GM21717 (cell line): ENCODE results near the gene PTPA.
"Not testable (repeated sequence)": the region's sequence is repeated elsewhere in the genome, so short reads cannot be mapped to it uniquely, and the experiment has no call there.

ENCODE experiments used
- ATAC-seq: cut with Tn5 transposase; IDR thresholded peaks from one replicate; pipeline ENCODE4 v1.9.1; 2021; ENCODE audit warnings: mild to moderate bottlenecking, moderate library complexity; ENCODE audit not compliant: unreplicated experiment

Gene PTPA

GRCh38 chr9:129151469-129151868 lies 40.3 kb downstream of the PTPA start:
- ATAC-seq, result no peak

DNA sequence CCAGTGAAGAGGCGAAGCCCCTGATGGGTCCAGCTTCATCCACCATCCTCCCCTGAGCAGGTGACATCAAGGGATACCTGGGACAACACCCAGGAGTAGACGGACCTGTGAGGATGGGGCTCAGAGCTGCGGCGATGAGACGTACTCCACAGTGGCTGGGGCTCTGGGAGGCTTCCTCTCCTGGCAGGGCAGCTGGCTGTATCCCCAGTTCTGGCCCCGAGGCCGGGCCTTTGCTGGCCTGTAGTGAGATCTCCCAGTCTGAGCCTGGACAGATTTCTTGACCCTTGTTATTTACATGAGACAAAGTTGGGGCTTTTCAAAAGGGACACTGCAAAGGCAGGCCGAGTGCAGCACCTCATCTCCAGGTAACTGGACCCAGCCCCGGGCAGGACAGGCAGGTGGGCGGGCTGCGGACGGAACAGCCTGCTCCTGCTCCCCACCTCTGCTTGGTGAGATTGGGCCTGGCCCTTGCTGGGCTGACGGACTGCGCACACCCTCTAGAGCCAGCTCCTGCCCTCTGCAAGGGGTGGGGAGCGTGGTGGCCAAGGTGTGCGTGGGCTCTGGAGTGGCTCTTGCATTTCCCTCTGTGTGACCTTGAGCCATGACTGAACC lies 43.8 kb downstream of the PTPA start:
- ATAC-seq, result no peak

GRCh38 chr9:129156163-129156562 lies 44.9 kb downstream of the PTPA start:
- ATAC-seq, result no peak

GRCh38 chr9:129160712-129161533 lies 49.7 kb downstream of the PTPA start:
- no peak for ATAC-seq

DNA sequence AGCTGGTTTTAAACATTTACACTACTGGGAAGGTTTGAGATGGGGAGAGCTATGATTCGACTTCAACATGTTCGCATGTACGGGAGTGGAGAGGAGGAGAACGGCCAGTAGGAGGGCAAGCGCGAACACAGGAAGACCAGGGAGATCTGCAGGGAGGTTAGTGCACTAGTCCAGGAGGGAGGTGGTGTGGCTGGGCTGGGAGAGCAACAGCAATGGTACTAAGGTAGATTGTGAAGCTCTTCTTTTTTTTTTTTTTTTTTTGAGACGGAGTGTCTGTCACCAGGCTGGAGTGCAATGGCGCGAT lies 50.3 kb downstream of the PTPA start:
- no peak for ATAC-seq

DNA sequence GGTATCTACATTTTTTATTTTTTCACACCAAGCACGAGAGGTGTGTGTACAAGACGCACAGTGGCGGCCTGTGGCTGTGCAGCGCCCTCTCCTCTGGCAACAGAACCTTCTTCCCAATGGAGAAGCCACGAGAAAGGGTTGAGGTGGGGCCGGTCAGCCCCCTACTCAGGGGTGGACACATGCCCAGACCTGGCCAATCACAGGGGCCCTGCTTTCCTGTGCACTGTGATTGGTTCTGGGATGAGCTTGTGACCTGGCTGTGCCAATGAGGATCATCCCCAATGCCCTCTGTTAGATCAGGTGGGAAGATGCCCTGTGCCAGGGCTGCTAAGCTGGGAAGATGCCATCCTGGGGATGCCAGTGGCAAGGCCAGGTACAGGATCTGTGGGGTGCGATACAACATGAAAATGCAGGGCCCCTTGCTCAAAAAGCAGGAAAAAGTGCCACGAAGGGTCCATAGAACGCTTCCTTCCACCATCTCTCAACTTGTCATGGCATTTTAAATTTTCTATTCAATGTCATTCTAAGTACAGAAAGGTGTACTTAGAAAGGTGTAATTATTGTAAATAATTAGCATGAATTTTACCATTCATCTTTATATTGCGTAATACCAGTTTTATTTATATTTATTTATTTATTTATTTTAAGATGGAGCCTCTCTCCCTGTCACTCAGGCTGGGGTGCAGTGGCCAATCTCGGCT lies 51.4 kb downstream of the PTPA start:
- ATAC-seq, result no peak

DNA sequence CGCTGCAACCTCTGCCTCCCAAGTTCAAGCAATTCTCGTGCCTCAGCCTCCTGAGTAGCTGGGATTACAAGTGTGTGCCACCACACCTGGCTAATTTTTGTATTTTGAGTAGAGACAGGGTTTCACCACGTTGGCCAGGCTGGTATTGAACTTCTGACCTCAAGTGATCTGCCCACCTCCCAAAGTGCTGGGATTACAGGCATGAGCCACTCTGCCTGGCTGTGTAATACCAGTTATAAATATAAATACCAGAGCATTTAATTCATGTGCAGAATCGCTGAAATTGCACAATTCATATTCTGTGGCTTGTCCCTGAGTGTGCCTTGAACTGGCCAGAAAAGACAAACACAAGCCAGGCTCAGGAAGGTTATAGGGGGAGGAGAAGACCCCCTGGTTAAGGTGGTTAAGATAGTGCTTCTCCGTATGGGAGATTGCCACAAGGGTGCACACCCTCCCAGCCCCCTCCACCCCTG lies 52.0 kb downstream of the PTPA start:
- not testable (repeated sequence) for ATAC-seq

DNA sequence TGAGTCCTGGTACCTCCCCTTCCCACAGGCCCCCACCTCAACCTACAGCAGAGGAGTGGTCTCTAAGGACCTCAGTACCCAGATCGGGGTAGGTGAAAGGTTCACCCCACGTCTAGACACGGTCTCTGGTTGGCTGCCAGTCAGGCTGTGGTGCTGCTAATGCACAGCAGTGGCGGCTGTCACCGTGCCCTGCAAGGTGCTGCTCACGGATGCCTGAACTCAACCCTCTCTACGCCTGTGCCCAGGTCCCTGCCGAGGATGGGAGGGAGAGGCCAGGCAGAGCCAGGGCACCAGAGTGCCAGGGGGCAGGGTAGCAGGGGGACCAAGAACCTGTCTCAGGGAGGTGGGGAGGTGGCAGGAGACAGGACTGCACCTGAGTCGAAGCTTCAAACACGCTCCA lies 52.5 kb downstream of the PTPA start:
- ATAC-seq, result no peak

DNA sequence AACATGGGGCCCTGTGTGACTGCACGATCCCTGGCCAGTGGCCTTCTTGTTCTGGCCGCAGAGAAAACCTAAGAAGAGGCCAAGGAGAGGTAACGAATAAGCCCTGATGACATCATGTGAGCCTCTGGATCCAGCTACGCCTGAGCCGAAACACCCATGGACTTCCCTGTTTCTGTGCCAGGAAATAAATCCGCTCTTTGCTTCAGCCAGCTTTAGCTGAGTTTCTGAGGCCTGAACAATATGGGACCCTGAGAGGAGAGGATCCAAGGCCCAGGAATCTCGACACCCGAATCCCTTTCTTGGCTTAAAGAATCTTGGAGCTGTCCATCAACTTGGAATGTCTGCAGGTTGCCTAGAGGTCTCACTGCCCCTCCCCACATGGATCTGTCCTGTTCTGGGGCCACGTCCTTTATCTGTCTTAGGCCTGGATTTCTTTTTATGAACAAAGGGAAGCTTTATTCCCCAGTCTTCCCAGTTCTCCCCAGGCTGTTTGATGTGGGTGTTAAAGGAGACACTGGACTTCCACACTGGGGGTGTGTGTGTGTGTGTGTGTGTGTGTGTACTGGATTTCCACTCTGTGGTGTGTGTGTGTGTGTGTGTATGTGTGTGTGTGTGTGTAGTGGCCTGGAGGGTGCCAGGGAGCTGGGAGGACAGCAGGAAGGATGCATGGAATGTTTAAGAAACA lies 53.2 kb downstream of the PTPA start:
- ATAC-seq, result no peak

DNA sequence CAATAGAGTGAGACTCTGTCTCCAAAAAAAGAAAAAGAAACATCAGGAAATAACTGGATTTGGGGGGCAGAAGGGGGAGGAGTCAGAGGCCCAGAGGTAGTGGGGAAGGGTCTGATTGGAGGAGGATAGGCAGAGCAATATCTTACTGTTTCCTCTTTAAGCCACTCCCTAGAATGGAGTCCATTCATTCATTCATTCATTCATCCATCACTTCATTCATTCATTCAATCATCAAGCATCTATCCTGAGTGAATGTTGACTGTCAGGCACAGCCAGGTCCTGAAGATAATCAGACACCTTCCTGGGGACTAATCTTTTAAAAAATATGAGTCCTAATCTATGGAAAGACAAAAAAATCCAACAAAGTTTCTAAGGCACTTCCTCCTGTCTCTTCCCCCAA lies 54.0 kb downstream of the PTPA start:
- no peak for ATAC-seq

DNA sequence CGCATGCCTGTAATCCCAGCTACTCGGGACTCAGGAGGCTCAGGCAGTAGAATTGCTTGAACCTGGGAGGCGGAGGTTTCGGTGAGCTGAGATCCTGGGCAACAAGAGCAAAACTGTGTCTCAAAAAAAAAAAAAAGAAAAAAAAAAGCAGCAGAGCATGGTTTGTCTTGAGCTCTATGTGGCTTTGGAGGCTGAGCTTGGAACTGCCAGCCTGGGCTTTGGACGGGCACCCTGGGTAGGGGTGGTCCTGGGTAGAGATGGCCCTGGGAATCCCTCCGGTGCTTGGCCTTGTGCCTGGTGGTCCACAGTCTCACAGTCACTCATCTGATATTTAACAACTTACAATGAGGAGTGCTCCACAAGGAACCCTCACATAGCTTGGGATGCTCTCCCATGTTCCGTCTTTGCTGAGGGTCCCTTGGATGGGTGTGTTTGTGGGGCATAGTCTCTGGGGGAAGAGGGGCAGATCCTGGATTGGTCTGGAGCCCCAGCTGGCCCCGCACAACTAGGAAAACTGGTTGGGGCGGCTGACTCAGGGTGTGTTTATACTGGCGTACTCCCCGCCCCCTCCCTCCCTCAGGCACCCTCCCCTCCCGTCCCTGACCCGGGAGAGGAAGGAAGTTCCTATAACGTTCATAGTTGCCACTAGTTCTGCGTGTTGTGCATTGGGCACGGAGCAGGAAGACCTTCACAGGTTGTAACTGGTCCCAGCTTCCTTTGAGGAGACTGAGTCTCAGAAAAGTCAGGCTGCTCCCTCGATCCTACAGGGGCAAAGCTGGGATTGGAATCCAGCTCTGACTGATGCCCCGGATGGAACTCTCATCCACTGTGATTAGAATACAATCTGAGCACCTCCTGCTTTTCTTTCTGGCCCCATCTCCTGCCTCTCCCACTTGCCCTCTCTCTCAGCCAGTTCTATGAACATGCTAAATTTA lies 55.7 kb downstream of the PTPA start:
- ATAC-seq, result no peak

GRCh38 chr9:129170229-129170628 lies 59.0 kb downstream of the PTPA start:
- no peak for ATAC-seq

- ATAC-seq, result no peak
These were observed 61.0 kb downstream of the PTPA start for GRCh38 chr9:129171993-129172751.

DNA sequence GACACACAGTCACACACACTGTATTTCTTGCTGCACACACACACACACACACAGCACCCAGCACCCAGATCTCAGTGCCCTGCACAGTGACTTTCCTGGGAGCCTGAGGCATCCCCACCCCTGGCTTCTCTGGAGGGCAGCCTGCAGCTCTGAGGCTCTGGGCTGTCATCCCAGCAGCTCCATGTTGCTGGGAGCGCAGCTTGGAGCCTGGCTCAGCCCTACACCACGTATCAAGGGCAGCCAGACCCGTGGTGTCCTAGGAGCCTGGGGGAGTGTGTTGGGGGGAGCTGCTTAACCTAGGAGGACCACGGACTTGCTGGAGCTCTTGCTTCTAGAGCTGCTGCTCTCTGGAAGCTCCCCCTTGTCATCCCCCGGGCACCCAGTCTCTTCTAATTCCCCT lies 61.6 kb downstream of the PTPA start:
- ATAC-seq, result no peak

DNA sequence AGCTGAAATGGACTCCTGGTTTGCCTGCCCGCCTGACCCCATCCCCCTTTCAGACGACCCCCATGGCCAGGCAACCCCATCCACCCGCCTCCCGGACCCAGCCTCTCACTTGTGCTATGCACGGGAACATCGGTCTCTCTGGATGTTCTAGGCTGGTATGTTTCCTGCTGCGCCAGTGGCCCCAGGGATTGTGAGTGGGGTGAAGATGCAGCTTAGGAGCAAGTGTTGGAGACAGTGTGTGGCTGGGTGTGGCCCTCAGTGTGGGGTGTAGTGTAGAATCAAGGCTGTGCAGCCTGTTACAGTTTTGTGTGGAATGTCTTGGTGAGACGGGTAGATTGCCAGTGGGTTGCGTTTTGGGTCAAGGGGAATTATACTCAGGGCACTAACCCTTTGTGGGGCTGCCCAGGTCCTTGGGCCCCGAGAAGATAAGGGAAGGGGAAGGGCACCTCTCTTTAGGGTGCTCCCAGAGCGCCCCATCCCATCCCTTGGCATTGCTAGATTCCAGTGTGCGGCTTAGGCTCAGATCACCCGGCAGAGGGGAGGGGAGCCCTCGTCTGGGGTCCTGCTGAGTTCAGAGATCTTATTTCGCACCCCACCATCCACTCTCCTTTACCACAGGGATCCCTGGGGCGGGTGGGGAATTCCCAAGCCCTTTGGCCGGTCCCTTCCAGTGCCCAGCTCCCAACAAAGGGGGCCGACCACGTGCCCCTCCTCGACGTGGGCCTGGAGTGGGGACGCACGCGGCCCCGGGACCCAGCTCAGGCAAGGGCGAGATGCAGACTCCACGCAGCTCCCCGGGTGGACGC lies 62.3 kb downstream of the PTPA start:
- ATAC-seq, result no peak

- no peak for ATAC-seq
These were observed 63.0 kb downstream of the PTPA start for GRCh38 chr9:129174102-129174723.

DNA sequence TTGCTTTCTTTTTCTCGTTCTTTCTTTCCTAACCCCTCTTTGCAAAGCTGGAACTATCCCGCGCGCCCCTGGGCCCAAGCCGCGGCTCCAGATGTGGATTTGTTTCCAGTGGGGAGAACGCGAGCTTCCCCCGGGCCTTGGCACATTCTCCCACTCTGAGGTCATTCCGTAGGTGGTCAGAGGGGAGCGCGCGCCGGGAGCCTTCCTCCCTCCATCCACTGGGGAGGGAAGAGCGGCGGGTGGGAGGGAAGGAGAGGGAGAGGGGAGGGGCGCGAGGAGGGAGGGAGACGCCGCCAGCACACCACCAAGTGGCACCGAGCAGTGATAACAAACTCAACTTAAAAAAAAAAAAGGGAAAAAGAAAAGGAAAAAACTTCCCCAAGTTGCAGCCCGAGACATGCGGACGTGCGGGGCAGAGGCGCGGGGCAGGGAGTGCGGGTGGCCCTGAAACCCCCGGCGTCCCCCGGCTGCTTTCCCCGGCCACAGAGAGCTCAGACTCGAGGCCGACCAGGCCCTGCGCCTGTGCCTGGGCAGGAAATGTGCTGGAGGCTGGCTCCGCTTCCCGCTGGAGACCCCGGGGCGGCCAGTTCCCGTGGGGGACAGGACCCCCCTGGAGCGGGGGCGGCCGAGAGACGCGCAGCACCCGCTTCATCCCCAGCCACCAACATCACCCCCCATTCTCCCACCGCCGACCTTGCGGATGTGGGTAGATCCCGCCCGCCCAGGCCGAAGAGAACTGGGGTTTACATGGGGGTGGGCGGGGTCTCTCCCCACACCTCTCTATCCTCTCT lies 63.7 kb downstream of the PTPA start:
- ATAC-seq, result no peak

DNA sequence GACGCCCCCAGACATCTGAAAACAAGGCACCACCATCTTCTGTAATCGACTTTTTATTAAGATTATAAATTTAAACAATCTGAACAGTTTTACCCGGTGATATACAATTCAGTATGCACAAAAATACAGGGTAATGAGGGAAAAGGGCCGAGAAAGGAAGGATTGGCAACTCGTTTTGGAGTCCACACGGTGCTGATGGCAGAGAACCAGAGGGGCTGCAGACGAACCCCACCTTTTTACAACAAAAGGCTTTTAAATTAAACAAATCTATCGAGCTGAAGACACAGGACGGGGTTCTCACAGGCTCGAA lies 64.3 kb downstream of the PTPA start:
- no peak for ATAC-seq
